CD4-positive, alpha-beta T cell treated with Interferon gamma for 1 hour (primary cell): Measurements from ENCODE around the gene GRIP1.

ENCODE experiments used
- DNase-seq: peaks from one replicate; pipeline ENCODE4 v3.0.0-alpha.2; 2020

Gene GRIP1

GRCh38 chr12:66688846-66689439, 10.1 kb upstream of the GRIP1 start:
- DNase-seq, result peak; percentile 40

GRCh38 chr12:66684222-66684621, 5.3 kb upstream of the GRIP1 start:
- no peak for DNase-seq

GRCh38 chr12:66683822-66684221, 4.9 kb upstream of the GRIP1 start:
- no peak for DNase-seq

- no peak for DNase-seq
These were observed 4.2 kb upstream of the GRIP1 start for GRCh38 chr12:66683073-66683472.

GRCh38 chr12:66679461-66680084, 697 bp upstream of the GRIP1 start:
- no peak for DNase-seq

GRCh38 chr12:66676241-66676640, 2.6 kb downstream of the GRIP1 start:
- DNase-seq, result no peak

GRCh38 chr12:66674495-66675122, 4.3 kb downstream of the GRIP1 start:
- DNase-seq, result no peak

GRCh38 chr12:66669541-66669940, 9.3 kb downstream of the GRIP1 start:
- DNase-seq, result no peak

GRCh38 chr12:66668311-66668710, 10.6 kb downstream of the GRIP1 start:
- DNase-seq, result no peak

GRCh38 chr12:66667906-66668305, 11.0 kb downstream of the GRIP1 start:
- no peak for DNase-seq

- no peak for DNase-seq
These were observed 12.4 kb downstream of the GRIP1 start for GRCh38 chr12:66666481-66666880.

- no peak for DNase-seq
These were observed 13.4 kb downstream of the GRIP1 start for GRCh38 chr12:66665435-66665985.

- DNase-seq, result no peak
These were observed 14.8 kb downstream of the GRIP1 start for GRCh38 chr12:66664076-66664475.

GRCh38 chr12:66663611-66664010, 15.3 kb downstream of the GRIP1 start:
- no peak for DNase-seq

GRCh38 chr12:66662729-66663128, 16.1 kb downstream of the GRIP1 start:
- DNase-seq, result no peak

GRCh38 chr12:66662179-66662578, 16.7 kb downstream of the GRIP1 start:
- no peak for DNase-seq

GRCh38 chr12:66661357-66661756, 17.5 kb downstream of the GRIP1 start:
- DNase-seq, result no peak

GRCh38 chr12:66653796-66654195, 25.1 kb downstream of the GRIP1 start:
- no peak for DNase-seq

- no peak for DNase-seq
These were observed 30.7 kb downstream of the GRIP1 start for GRCh38 chr12:66648033-66648735.

GRCh38 chr12:66647034-66647691, 31.7 kb downstream of the GRIP1 start:
- no peak for DNase-seq

- no peak for DNase-seq
These were observed 34.7 kb downstream of the GRIP1 start for GRCh38 chr12:66644151-66644550.

GRCh38 chr12:66640691-66641460, 38.0 kb downstream of the GRIP1 start:
- no peak for DNase-seq
